ENCODE results near the gene SLC7A10.
A peak's percentile ranks its signal among the peaks of the same experiment; 100 is the strongest.

SLC7A10 gene

DNA sequence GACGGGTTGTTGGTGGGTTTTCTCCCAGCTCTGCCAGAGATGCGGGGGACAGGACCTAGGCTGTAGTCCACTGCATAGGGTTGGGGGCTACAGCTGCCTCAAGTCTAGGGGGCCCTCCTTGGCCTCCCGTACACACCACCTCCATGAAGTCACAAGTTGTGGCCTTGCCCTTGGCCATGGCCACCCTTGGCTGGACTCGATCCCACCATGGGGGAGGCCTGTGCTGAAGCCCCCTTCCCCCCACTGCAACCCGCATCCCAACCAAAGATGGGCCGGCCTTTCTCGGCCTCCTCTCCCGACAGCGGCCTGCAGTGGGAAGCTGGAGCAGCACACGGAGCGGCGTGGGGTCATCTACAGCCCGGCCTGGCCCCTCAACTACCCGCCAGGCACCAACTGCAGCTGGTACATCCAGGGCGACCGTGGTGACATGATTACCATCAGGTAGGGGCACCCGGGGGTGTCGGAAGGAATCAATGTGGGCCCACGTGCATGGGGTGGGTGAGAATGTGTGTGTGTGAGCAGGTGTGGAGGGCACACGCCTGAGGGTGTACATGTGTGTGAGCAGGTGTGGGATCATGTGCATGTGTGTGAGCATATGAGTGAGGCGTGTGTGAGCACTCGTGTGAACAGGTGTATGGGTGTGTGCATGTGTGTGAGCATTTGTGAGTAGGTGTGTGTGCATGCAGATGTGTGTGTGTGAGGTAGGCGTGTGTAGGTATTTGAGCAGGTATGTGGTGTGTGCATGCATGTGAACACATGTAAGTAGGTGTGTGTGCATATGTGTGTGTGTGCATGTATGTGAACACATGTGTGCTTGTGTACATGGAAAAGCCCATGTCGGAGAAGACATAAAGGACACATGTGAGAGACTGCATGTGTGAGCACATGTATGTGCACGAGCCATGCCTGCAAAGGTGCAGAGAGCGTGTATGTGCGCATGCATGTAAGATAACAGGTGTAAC lies 22.8 kb downstream of the SLC7A10 start:
- no peak overlapping the region for H3K4me3 ChIP-seq (ENCODE audit: low read length)
- no peak for DNase-seq (ENCODE audit: low read depth)
- TF ChIP-seq, protein P1, sequence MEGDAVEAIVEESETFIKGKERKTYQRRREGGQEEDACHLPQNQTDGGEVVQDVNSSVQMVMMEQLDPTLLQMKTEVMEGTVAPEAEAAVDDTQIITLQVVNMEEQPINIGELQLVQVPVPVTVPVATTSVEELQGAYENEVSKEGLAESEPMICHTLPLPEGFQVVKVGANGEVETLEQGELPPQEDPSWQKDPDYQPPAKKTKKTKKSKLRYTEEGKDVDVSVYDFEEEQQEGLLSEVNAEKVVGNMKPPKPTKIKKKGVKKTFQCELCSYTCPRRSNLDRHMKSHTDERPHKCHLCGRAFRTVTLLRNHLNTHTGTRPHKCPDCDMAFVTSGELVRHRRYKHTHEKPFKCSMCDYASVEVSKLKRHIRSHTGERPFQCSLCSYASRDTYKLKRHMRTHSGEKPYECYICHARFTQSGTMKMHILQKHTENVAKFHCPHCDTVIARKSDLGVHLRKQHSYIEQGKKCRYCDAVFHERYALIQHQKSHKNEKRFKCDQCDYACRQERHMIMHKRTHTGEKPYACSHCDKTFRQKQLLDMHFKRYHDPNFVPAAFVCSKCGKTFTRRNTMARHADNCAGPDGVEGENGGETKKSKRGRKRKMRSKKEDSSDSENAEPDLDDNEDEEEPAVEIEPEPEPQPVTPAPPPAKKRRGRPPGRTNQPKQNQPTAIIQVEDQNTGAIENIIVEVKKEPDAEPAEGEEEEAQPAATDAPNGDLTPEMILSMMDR (IDR thresholded peaks at IDR 0.05; ENCODE audit: insufficient read depth, low read depth, low read length, missing control alignments), result no peak

GRCh38 chr19:33201886-33202545 lies 23.6 kb downstream of the SLC7A10 start:
- TF ChIP-seq, protein P1 (IDR thresholded peaks at IDR 0.05; ENCODE audit: insufficient read depth, low read depth, low read length, missing control alignments), result no peak
- H3K4me3 ChIP-seq (ENCODE audit: low read length), result no peak overlapping the region

GRCh38 chr19:33201473-33201872 lies 24.2 kb downstream of the SLC7A10 start:
- DNase-seq (ENCODE audit: low read depth), result no peak
- no peak overlapping the region for H3K4me3 ChIP-seq (ENCODE audit: low read length)
- TF ChIP-seq, protein P1 (IDR thresholded peaks at IDR 0.05; ENCODE audit: insufficient read depth, low read depth, low read length, missing control alignments), result no peak

More at GRCh38 chr19:33201886-33202545, 23.6 kb downstream of the SLC7A10 start:
- no peak for DNase-seq (ENCODE audit: low read depth)

- DNase-seq (ENCODE audit: low read depth), result peak; percentile 10
- TF ChIP-seq, protein P1 (IDR thresholded peaks at IDR 0.05; ENCODE audit: insufficient read depth, low read depth, low read length, missing control alignments), result no peak
- H3K4me3 ChIP-seq (ENCODE audit: low read length), result no peak overlapping the region
Measured at GRCh38 chr19:33199441-33200265, 26.0 kb downstream of the SLC7A10 start.

- TF ChIP-seq, protein P1 (IDR thresholded peaks at IDR 0.05; ENCODE audit: insufficient read depth, low read depth, low read length, missing control alignments), result no peak
- H3K4me3 ChIP-seq (ENCODE audit: low read length), result no peak overlapping the region
- no peak for DNase-seq (ENCODE audit: low read depth)
Measured at GRCh38 chr19:33198169-33198568, 27.5 kb downstream of the SLC7A10 start.

DNA sequence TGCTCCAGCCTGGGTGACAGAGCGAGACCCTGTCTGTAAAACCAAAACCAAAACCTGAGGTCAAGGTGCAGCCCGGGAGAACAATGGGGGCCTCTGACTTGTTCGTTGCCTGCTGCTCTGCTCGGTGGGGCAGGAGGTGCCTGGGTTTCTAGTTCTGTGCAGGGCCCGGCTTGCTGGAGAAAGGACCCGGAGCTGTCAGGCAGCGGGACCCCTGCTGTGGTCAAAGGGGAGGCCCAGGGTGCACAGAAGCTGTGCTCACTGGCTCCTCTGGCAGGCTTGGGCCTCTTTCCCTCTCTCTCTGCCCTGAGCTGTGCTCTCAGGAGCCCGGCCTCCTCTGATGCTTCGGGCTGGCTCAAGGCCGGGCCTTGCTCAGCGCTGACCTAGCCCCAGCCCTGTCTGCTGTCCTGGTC lies 28.1 kb downstream of the SLC7A10 start:
- no peak for DNase-seq (ENCODE audit: low read depth)
- TF ChIP-seq, protein P1 (IDR thresholded peaks at IDR 0.05; ENCODE audit: insufficient read depth, low read depth, low read length, missing control alignments), result no peak
- no peak overlapping the region for H3K4me3 ChIP-seq (ENCODE audit: low read length)
